Activated CD8-positive, alpha-beta memory T cell treated with anti-CD3 and anti-CD28 coated beads for 1 hour (primary cell): ENCODE data around the gene OS9.

Source experiments
- DNase-seq, 2 donors: peaks; one replicate each; pipeline ENCODE4 v3.0.0-alpha.2; 2020; ENCODE audit warnings: low read depth in 1 of 2; ENCODE audit errors: extremely low read depth in 1 of 2

Gene OS9

DNA sequence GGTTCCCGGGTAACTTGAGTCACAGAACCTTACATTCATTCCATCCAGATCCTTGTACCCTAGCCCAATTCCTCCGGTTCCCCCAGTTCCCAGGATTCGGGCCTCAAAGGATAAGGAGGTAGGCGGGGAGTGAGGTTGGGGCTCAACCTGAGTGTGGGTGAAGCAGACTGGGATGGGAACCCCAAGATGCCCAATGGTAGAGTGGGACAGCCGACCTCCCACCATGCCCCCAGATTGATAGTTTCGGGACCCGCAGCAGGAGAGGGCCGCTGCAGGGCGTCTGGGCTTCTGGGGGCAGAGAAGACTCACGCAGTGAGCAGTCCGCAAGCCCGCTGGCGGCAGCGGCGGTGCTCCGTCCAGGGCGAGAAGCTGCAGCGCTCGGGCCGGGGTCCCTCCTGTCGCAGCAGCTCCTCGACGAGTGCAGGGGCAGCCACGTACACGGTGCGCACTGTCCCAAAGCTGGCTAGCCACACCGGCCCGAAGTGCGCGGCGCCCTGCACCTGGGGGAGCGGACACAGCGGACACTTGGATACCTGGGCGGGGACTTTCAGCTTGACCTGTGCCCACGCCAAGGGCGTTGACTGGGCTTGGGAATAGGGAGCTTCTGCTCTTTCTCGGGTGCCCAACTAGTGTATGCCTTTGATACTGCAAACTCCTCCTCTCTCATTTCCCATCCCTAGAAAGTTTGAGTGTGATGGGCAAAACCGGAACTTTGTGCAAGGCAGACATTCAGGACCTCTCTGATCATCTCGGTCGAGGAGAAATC, 71.9 kb downstream of the OS9 start:
- no peak for DNase-seq

DNA sequence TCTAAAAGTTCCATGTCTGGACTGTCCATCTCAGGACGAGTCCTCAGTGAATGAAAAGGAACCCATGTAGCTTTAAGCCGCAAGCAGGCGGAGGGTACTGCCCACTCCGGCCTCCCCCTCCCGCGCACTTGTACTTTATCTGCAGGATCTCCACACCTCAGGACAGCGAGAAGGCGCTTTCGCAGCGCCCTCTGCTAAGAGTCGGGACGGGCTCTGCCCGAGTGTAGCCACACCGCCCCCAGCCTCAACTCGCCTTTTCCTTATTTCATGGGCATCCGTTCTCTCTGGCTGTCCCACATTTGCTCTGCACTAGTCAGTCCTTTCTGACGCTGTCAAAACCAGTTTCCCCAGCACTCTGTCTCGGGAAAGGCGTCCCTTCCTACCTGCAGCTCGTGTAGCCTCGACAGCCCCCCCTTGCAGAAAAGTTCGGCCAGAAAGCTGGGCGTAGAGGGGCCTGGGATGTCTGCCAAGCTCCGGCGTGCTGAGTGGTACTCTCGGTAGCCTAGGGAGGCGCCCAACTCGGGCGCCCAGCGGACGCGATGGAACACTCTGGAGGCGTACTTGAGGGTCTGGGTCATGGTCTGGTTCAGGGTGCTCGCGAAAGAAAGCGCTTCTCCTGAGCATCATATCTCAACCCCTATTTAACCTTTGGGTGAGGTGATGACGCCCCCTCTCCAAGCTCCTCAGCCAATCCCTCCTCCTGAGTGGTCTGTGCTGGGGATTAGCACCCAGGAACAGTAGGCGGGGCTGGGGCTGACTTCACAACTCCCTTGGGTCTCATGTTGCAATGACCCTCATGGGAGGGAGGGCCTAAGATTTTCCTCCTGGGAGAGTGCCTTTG, 72.8 kb downstream of the OS9 start, which contains the start of gene CYP27B1:
TSS of gene CYP27B1 (minus strand) at position 615 of the 841 bp plus-strand sequence. CDS start at position 578, 37 bp downstream.
- DNase-seq, result no peak

DNA sequence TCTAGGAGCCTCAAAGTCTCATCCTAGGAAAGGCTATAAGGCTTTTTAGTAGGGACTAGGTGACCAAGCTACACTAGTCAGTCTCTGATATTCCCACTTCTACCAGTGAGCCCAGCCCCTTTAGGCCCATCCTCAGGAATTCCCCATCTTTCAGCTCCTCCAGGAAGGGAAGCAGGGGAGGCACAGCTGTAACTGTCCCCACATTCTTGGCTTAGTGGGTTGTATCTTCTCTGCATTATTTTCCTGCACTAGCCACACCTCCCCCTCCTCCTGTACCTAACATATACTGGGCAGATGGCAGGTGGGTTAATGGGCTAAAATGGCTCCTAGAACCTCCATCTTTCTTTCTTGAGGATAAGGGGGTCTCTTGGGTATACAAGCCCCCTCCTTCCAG, 73.4 kb downstream of the OS9 start:
- DNase-seq, result no peak

DNA sequence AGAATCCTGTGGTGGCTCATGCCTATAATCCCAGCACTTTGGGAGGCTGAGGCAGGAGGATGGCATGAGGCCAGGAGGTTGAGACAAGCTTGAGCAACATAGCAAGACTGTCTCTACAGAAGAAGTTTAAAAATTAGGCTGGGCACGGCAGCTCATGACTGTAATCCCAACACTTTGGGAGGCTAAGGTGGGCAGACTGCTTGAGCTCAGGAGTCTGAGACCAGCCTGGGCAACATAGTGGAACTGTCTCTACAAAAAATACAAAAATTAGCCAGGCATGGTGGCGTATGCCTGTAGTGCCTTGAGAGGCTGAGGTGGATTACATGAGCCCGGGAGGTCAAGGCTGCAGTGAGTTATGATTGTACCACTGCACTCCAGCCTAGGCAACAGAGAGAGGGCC, 73.9 kb downstream of the OS9 start:
- DNase-seq, result no peak

DNA sequence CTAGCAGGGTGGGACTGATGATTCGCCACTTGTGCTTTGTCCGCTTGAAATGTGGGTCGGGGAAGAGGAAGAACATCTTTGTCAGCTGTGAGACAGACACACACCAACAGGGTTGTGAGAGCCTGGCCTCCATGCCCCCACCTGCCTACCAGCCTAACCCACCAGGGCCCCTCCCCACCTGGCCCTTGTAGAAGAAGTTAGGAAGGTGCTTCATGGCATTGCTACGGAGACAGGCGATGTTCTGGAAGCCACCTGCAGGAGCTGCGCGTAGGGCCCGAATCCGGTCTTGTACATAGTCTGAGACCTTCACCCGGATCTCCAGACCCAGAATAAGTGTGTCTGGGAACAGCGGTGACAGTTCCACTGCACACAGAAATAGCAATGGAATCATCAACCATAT, 75.7 kb downstream of the OS9 start:
- DNase-seq, result no peak

DNA sequence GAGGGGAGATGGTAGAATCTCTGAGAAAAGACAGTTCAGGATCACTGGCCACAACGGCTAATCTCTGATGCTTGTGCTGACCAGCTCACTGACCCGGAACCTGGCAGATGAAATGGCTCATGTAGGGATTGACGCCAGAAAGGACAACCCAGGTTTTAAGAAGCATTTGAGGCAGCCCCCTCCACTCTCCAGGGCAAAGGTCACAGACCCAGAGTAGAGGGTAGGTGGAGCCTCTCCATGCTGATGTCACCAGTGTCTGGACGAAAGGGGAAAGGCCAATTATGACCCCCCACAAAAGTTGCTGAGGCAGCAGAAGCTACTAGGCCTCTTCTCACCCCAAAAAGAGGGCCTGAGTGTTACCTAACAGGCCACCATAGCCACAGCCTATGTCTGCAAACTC, 76.8 kb downstream of the OS9 start:
- no peak for DNase-seq
